ENCODE measurements around the gene KLRC3.

KLRC3 gene

GRCh38 chr12:10371893-10372535, 48.4 kb downstream of the KLRC3 start:
- in situ Hi-C loops (cut with MboI; ENCODE audit: low sequenced_read_pairs), result loop anchor here (25.0 kb wide), 1 partner anchor 190 kb away; no protein-coding TSS in a partner anchor

GRCh38 chr12:10369557-10370415, 50.6 kb downstream of the KLRC3 start:
- in situ Hi-C loops (cut with MboI; ENCODE audit: low sequenced_read_pairs), result loop anchor here (25.0 kb wide), 1 partner anchor 193 kb away; no protein-coding TSS in a partner anchor

- in situ Hi-C loops (cut with MboI; ENCODE audit: low sequenced_read_pairs), result loop anchor here (25.0 kb wide), 1 partner anchor 194 kb away; no protein-coding TSS in a partner anchor
Measured at GRCh38 chr12:10368206-10369171, 51.9 kb downstream of the KLRC3 start.

- in situ Hi-C loops (cut with MboI; ENCODE audit: low sequenced_read_pairs), result loop anchor here (25.0 kb wide), 1 partner anchor 195 kb away; no protein-coding TSS in a partner anchor
Measured at GRCh38 chr12:10367714-10368113, 52.7 kb downstream of the KLRC3 start.

- in situ Hi-C loops (cut with MboI; ENCODE audit: low sequenced_read_pairs), result loop anchor here (25.0 kb wide), 1 partner anchor 195 kb away; no protein-coding TSS in a partner anchor
Measured at GRCh38 chr12:10366875-10367274, 53.5 kb downstream of the KLRC3 start.

- in situ Hi-C loops (cut with MboI; ENCODE audit: low sequenced_read_pairs), result loop anchor here (25.0 kb wide), 1 partner anchor 196 kb away; no protein-coding TSS in a partner anchor
Measured at GRCh38 chr12:10365696-10366405, 54.5 kb downstream of the KLRC3 start.

GRCh38 chr12:10364815-10365622, 55.4 kb downstream of the KLRC3 start:
- in situ Hi-C loops (cut with MboI; ENCODE audit: low sequenced_read_pairs), result loop anchor here (25.0 kb wide), 1 partner anchor 197 kb away; no protein-coding TSS in a partner anchor

- in situ Hi-C loops (cut with MboI; ENCODE audit: low sequenced_read_pairs), result loop anchor here (25.0 kb wide), 1 partner anchor 198 kb away; no protein-coding TSS in a partner anchor
Measured at GRCh38 chr12:10363914-10364814, 56.2 kb downstream of the KLRC3 start.

GRCh38 chr12:10363658-10363913, 56.8 kb downstream of the KLRC3 start:
- in situ Hi-C loops (cut with MboI; ENCODE audit: low sequenced_read_pairs), result loop anchor here (25.0 kb wide), 1 partner anchor 199 kb away; no protein-coding TSS in a partner anchor

GRCh38 chr12:10362828-10363657, 57.4 kb downstream of the KLRC3 start:
- in situ Hi-C loops (cut with MboI; ENCODE audit: low sequenced_read_pairs), result loop anchor here (25.0 kb wide), 1 partner anchor 199 kb away; no protein-coding TSS in a partner anchor

GRCh38 chr12:10362325-10362724, 58.1 kb downstream of the KLRC3 start:
- in situ Hi-C loops (cut with MboI; ENCODE audit: low sequenced_read_pairs), result loop anchor here (25.0 kb wide), 1 partner anchor 200 kb away; no protein-coding TSS in a partner anchor
